GM21367 (cell line): ENCODE measurements around the gene OTUB2.

Source experiments
- ATAC-seq: cut with Tn5 transposase; IDR thresholded peaks from one replicate; pipeline ENCODE4 v1.9.1; 2021; ENCODE audit not compliant: unreplicated experiment

The OTUB2 gene

DNA sequence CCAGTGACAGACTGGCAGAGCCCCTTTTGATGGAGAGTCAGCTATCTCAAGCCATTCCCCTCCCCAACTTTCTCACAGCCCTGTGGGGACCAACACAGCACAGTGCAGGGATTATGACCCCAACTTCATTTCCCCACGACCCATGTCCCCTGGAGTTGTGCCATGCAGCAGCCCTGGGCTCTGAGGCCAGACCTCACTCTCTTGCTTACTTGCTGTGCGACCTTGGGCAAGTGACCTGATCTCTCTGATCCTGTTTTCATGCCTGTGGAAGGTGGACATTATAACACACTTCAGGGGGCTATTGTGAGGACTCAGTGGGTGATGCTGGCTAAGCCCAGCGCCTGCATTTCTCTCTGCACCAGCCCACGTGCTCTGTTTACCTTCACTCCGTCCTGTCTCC is 14.1 kb downstream of the OTUB2 start:
- ATAC-seq, result no peak

DNA sequence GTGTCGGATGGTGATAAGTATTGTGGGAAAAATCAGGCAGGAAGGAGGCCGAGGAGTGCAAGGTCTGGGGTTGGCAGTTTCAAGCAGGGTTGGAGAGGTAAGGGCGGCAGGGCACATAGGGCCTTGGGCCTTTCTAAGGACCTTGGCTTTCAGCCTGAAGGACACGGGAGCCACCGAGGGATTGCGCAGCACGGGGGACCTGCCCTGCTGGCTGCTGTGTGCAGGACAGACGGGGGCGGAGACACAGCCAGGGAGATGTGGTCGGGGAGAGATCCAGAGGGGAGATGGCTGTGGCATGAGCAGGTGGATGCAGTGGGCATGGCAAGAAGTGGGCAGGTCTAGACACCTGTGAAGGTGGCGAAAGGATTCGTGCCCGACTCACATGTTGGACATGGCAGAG is 14.7 kb downstream of the OTUB2 start:
- no peak for ATAC-seq

DNA sequence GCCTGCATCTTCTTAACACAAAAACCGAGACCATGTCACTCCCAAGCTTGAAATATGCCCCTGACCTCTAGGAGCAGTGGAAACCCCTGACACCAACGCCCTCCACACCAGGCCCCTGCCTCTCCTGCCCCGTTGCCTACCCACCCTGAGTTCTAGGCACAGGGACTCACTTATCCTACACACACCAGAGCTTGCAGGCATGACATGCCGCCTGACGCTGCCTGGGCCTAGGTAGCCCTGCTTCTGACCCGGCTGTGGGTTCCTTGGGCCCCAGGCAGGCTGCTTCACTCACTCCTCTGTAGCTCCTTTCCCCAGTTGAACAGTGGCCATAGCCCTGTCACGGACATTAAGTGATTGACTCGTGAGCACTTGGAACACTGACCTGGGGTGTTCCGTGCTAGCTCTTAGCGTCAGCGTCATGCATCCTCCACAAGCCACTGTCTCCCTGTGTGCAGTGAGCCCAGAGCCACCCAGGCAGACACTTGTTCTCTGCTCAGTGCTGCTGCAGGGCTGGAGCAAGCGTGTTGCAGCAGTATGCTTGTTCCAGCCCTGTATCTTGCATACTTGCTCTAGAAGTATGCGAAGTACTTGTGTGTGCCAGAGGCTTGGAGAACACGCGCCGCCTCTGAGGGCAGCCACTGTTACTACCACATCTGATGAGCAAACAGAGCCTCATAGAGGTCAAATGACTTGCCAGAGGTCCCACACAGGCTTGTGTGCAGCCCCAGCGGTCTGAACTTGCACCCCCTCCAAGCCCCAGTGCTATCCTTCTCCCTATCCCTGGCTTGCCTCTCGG is 15.6 kb downstream of the OTUB2 start:
- no peak for ATAC-seq

DNA sequence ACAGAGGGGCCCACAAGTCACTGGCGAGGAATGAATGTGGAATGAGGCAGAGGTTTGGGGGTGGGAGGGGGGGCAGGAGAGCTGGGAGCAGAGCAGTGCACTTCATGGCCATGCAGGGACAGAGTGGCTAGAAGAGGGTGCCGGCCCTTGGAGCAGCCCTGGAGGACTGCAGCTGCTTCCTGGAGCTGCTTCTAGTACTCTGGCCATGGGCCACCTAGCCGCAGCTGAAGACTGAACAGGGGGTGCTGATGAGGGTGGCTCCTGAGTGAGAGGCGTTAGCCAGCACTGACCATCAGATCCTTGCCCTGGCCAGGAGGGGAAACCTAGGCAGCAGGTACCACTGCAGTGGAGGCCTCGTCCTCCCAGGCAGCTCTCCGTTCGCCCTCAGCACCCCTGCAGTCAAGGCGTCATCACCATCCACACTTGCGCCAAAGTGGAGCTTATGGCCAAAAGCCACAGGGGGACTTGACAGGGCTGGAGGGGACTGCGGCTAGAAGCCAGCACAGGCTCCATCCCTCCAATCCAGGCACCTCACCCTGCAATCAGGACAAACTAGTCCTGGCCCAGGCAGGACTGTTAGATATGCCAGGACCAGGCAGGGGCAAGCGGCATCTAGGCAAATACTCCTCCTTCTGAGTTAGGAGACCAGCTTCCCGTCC is 16.4 kb downstream of the OTUB2 start:
- no peak for ATAC-seq

DNA sequence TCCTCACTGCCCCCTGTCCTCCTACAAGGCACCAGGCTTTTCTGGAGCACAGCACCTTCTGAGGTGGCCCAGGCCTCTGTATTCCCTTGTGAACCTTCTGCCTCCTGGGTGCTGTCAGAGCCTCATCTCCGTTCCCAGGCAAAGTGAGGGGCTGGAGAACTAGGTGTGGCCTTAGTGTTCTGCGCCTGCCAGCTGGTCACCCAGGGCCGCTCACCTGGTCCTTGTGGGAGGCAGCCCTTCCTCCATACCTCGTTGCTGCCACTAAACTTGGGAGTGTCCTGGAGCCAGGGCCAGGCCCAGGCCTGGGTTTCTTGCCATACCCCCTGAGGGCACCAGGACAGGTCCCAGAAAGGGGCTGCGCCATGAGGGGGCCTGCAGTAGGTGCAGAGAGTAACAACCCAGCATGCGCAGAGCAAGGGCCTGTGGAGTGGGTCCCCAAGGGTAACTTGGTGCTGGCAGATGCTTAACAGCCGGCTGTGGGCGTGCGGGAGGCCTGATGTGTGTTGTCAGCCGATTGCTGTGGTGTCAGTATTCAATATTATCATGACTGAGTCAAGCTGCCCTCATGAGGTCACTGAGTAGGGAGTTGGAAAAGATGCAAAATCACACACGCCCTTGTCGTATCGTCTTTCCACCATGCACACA is 17.1 kb downstream of the OTUB2 start:
- no peak for ATAC-seq

DNA sequence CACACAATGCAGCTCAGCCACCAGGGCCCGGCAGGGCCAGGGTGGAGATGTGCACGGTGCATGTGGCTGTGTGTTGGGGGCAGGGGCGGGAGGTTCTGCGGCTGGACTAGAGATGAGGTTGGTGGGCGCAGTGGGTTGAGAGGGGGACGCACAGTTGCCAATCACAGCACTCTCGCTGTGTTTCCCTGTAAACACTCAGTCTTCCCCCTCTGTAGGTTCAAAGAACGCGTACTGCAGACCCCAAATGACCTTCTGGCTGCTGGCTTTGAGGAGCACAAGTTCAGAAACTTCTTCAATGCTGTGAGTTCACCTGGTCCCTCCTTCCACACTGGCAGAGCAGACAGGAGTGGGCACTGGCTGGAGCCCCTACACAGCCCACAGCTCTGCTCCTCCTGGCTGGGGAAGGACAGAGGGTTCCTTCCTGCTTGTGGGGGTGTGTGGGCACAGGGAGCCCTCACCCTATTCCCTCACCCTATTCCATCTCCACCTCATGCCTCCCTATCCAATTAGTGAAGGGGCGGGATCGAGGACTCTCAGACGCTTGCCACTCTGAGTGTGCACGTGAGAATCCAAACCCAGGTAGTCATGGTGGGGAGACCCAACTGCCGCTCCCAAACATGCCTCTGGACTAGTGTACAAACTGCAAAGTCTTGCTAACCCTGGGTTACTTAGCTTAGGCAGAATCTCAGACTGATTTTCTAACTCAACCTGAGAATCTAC is 17.8 kb downstream of the OTUB2 start:
- ATAC-seq, result no peak

DNA sequence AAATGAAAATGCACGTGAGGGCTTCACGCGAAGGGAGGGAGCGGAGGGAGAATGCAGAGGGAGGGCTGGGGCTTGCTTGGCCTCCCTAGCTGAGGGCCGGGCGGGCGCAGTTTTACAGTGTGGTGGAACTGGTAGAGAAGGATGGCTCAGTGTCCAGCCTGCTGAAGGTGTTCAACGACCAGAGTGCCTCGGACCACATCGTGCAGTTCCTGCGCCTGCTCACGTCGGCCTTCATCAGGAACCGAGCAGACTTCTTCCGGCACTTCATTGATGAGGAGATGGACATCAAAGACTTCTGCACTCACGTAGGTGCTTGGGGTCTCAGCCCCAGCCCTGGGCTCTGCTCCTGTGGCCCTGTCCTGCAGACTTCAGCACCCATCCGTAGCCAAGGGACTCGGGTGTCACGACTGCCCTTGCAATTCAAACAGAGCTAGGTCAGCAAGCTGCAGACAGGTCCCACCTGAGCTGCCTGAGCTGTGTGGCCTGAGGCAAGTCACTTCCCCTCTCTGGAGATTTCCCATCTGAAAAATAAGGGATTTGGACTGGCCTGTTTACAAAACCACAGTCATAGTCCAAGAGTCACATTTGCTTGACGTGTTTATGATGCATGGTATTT is 18.4 kb downstream of the OTUB2 start:
- ATAC-seq, result no peak

DNA sequence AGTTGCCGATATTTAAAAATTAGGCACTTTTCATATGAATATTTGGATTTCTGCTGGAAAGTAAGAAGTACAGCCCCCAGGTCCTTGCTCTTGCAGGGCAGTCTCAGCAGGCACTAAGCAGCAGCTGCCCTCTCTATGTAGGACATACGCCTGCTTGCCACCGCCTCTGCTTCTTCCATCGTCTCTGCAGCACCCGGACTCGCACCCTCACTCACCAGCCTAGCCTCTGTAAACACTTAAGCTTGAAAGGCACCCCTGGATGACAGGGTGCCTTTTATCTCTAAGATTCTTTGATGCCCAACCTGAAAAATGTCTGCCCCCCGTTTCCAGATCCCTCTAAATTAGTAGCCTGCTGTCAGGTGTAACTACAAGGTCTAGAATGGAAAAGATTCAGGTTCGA is 19.0 kb downstream of the OTUB2 start:
- ATAC-seq, result no peak

DNA sequence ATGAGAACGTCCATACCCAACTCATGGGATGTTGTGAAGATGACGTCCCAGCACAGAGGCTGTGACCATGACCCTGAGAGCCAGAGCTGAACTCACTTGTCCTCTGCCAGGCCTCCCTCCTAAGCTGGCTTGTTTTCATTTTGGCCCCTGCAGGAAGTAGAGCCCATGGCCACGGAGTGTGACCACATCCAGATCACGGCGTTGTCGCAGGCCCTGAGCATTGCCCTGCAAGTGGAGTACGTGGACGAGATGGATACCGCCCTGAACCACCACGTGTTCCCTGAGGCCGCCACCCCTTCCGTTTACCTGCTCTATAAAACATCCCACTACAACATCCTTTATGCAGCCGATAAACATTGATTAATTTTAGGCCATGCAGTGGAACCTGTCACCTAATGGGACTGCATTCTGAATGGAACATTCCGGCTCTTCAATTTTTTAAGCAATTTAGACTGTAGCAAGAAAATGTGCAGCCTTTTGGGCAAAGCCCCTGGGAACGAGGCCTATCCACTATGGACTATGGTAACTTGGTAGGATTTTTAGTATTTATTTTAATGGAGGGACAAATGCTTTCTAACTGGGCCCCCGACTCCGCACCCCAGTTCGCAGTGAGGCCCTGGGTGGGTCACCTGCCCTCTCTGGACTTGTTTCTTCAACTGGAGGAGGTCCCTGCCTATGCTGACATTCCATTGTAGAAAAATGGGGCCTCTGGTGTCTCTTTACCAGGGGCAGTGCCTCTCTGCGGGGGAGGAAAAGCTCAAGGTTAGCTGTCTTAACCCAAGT is 19.6 kb downstream of the OTUB2 start:
- no peak for ATAC-seq

DNA sequence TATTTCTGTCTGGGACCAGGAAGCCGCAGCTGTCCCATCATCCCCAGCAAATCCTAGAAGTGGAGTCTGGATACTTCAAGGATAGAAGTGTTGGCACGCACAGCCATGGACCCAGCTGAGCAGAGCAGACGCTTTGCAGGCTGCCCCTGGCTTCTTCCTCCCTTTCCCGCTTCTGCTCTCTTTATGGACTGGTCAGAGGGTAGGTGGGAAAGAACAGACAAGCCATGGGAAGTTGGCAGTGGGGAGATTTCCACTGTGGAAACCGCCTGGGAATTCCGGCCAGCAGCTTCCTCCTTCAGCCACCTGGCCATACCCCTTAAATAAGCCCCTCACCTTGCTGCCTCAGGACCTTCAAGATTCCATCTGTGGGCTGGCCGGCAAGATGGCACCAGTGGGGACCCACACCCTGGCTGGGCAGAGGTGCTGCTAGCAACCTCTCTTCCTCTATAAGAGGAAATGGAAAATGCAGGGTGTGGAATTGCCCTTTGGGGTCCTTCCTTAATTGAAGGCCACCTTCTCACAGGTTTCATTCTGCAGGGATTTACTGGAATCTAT is 20.6 kb downstream of the OTUB2 start:
- no peak for ATAC-seq

DNA sequence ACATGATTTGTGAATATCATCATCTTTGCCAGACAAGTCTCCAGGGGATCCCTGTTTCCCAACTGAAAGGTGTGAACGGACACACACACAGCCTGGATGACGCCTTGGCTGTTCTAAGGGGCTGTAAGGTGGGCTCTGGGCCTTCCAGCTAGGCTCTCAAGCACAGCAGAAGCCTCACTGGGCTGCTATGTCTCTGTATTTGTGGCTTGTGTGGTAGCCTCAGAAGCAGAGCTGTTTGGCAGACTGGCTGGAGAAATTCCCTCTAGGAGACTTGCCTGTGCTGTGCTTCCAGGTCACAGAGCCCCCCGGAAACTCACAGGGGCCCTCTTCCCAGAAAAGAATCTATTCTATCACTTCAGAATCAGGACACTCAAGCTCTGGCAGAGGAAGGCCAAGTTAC is 21.4 kb downstream of the OTUB2 start:
- ATAC-seq, result no peak

DNA sequence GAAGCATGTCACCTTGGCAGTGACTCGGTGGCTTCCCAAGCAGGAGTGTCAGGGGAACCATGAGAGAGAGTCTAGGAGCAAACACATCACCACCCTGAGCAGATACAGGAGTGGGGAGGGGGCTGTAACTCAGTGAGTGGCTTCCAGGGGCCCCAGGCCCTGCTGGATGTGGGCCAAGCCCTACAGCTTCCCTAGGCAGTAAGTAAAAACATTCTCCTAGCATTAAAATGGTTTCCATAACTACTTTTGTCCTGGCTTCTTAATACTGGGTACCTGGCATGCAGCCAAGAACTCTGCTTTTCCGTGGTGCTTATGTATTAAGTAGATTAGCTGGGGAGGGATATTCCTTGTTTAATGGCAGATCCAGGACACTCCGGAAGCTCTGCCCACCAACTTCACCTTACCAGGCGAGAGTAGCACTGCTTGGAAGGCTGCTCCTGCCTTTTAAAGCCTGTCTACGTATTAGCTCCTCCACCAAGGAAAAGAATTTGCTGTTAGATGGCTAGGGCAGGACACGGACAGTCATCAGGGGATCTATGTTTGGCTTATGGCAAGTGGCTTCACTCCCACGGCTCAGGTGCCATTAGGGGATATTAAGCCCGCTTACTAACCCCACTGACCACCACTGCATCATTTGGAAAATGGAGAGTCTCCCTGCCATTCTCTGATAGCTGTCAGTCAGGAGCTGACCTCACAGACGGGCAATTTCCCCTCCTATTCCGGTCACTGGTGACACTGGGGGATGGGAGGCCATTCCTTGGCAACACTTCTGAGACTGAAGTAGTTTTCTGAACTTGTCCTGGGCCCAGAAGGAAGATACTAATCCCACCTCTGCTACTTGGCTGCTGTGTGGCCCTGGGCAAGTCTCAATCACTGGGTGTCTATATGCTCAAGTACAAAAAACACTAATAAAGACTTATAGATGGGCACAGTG is 22.8 kb downstream of the OTUB2 start:
- ATAC-seq, result no peak

DNA sequence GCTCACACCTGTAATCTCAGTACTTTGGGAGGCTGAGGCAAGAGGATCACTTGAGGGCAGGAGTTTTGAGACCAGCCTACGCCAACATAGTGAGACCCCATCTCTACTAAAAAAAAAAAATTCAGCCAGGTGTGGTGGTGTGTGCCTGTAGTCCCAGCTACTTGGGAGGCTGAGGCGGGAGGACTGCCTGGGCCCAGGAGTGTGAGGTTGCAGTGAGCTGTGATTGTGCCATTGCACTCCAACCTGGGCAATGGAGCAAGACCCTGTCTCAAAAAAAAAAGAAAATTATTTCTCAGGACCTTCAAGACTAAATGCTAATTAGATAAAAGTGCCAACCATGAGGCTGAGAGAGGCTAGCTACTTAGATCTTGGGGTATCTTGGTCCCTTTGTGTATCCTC is 23.5 kb downstream of the OTUB2 start:
- ATAC-seq, result no peak

DNA sequence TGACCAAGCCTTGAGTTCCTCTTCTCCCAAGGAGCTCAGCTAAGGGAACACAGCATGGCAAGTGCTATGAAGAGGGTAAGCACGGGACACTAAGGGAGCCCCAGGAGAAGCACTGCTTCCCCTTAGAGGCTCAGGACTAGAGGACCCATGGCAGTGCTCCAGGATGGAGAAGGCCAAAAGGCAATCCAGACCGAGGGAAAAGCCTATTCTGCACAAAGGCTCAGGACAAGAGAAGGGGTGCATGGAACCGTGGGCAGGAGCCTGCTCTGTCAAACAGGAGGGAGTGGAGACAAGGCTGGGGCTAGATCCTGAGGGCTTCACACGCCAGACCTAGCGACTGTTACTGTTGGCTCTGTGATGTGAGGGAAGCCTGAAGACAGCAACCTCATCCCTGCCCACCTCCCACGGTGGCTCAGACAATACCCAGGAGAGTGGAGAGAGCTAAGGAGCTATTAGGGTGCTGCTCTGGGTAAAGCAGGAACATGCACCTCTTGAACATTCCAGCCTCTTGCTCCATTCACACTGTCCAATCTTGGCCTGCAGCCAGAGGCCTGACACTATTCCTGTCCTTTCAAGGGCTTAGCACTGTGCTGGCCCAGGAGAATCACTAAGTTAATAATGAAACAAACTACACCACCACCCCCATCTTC is 24.2 kb downstream of the OTUB2 start:
- ATAC-seq, result no peak

DNA sequence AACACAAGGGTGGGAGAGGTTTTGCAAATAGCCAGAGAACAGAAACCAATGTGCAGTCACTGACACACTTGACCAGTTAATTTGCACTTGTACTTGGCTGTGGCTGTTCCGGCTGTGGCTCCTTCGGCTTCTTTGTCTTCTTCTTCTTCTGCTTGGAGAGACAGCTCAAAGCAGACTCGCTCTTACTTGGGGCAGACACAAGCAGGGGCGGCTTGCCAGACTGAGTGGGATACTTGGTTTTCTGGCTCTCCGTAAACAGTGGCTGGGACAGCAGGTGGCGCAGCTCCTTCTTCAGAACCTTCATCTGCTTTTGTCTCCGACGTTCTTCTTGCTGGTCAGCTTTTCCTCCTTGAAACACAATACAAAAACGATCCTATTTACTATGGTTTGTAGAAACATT is 25.0 kb downstream of the OTUB2 start:
- ATAC-seq, result no peak

DNA sequence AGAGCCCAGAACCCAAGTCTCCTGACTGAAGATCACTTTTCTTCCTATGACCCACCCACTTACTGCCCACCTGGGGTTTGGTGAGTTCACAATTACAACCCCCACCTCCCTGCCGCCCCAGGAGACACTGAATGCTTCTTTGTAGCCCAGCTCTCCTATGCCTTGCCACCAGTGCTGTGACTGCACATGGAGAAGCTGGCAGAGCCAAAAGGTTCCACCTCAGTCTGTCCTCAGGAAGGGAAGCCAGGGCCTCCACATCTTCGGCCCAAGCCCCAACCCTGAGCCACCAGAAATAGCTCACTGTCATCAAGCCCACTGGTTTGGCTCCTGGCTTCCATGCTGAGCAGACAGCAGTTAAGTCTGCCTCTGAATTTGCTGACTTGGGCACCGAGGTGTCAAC is 25.6 kb downstream of the OTUB2 start:
- ATAC-seq, result no peak

DNA sequence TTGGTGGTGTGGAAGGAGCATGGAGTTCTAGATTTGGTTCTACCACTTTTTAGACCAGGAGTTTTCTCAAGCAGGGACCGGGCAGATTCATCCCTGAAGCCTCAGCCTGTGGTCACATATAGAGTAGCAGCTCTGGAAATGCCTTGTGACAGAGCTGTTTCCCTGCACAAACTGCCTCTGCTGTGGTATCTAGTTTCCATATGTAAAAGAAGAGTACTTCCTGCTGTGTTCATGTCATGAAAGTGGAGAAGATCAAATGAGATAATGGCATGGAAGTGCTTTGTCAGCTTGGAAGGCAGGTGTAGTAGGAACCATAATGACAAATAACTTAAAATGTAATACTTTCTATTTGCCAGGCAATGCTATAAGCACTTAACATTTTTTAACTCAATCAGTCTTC is 26.1 kb downstream of the OTUB2 start:
- ATAC-seq, result no peak

DNA sequence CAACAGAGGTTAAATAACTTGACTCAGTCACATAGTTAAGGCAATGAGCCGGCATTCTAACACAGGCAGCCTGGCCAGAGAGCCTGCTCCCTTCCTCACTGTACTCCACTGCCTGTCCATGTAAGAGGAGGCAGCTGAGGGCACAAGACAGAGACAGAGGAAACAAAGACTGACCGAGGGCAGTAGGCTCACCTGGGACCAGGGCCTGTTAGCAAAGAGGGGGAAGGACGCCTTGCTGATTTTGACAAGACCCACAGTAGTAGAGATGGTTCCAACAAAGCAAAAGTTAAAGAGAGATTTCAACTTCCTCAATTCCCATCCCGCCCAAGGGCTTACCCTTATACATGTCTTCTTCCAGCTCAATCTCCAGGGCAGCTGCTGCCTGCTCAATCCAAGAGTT is 26.5 kb downstream of the OTUB2 start:
- no peak for ATAC-seq

DNA sequence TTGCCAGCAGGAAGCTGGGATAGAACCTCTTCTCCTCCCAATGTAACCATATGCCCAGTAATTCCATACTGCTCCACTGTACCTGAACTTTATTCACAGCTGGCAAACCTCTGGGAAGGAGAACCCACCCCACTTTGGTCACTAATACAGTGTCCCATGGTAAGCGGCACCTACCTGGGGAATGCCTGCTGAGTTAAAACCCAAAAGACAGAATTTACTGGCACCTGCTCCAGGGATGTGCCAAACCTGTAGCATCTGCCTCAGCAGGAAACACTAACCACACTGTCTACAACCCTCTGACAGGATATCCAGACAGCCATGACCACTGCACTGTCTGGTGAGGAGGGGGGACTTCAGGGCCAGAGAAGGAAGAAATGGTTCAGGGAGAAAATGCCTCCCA is 28.3 kb downstream of the OTUB2 start:
- ATAC-seq, result no peak
